ENCODE results near the gene TXNDC5. TPM values are rescaled to one million over a fixed set of nuclear protein-coding genes. Genes with fewer than 3 reads are reported as not detected.

The TXNDC5 gene
- polyA plus RNA-seq, 1 experiment = 285 TPM

DNA sequence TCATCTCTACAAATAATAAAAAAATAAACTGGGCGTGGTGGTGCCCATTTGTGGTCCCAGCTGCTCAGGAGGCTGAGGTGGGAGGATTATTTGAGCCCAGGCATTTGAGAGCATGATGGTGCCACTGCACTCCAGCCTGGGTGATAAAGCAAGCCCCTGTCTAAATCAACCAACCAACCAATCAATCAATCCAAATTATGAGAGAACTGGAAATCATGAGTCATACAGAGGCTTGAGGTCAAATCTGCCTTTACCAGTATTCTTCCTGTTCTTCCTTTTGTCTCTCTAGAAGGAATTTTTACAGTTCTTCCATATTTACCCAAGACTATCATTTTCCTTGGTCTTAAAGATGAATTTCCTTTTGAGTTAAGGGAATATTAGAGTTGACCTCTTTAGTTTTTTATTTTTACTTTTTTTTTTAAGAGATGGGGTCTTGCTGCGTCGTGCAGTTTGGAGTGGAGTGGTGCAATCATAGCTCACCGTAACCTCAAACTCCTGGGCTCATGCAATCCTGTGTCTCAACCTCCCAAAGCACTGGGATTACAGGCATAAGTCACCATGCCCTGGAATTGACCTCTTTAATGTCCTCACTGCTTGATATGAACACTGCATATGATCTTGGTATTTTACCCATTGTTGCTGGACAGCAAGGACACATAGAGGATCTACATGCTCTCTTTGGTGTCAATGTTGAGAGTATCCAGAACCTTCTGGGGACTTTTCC is 44.1 kb upstream of the TXNDC5 start:
- no peak overlapping the region for H3K4me3 ChIP-seq (ENCODE audit: low read depth, low read length)
- no peaks in the 10 kb centered on the region for H3K9me3 ChIP-seq (ENCODE audit: control insufficient read depth, insufficient read depth, low read length)
- ChIA-PET POLR2A (no interaction called here), CTCF (no interaction called here)
- no peak for TF ChIP-seq CTCF (IDR thresholded peaks at IDR 0.05; ENCODE audit: low read depth, low read length)
- no peaks in the 10 kb centered on the region for H3K27me3 ChIP-seq (ENCODE audit: control insufficient read depth, insufficient read depth, low read length)
- DNase-seq (ENCODE audit: low read depth, low spot score) = no peak
- no peak overlapping the region for H3K27ac ChIP-seq (ENCODE audit: low read depth, low read length)

GRCh38 chr6:7953753-7954152 is 43.2 kb upstream of the TXNDC5 start:
- Histone ChIP-seq H3K9me3 (ENCODE audit: control insufficient read depth, insufficient read depth, low read length) (no peaks in the 10 kb centered on the region), H3K4me3 (ENCODE audit: low read depth, low read length) (no peak overlapping the region), H3K27ac (ENCODE audit: low read depth, low read length) (no peak overlapping the region), H3K27me3 (ENCODE audit: control insufficient read depth, insufficient read depth, low read length) (no peaks in the 10 kb centered on the region)
- CTCF ChIA-PET = no interaction called here
- POLR2A ChIA-PET = no interaction called here
- DNase-seq (ENCODE audit: low read depth, low spot score) = no peak
- TF ChIP-seq CTCF (IDR thresholded peaks at IDR 0.05; ENCODE audit: low read depth, low read length) = no peak

GRCh38 chr6:7939864-7940228 is 29.3 kb upstream of the TXNDC5 start:
- DNase-seq (ENCODE audit: low read depth, low spot score) = no peak
- H3K9me3 ChIP-seq (ENCODE audit: control insufficient read depth, insufficient read depth, low read length) = no peaks in the 10 kb centered on the region
- H3K27me3 ChIP-seq (ENCODE audit: control insufficient read depth, insufficient read depth, low read length) = peaks cover 6% of the 10 kb centered on the region
- CTCF ChIA-PET = interaction anchor here (1.6 kb wide), 1 partner anchor 218 kb away, joined by 5 read pairs; no protein-coding TSS in a partner anchor
- no peak overlapping the region for H3K27ac ChIP-seq (ENCODE audit: low read depth, low read length)
- no peak for TF ChIP-seq CTCF (IDR thresholded peaks at IDR 0.05; ENCODE audit: low read depth, low read length)
- POLR2A ChIA-PET = no interaction called here
- no peak overlapping the region for H3K4me3 ChIP-seq (ENCODE audit: low read depth, low read length)

DNA sequence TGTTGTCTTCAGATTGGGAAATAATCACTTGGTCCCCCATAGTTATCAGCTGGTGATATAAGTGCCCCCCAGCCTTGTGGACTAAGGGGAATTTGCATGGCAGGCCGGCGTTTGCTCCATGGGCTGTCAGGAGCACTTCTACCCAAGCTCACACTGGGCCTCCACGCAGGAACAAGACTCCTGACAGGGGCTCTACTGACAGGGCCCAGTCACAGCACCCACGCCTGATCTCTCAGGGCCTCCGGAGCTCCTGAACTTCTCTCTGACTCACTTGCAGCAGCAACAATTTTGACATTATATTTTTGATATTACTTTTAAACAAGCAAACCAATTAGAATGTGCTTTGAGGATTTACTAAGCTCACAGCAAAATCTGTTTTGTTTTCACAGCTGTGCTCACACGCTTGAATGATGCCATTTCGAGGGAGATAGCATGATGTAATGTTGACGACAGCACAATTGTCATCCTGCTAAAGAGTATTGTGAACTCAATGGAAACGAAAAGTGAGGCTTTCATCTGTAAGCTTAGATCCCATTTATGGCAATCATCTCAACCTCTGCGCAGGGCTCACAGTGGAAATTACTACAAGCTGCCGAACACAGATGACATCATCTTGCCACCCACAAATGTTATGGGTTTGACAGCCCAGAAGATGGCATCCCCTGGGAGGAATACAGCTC is 28.7 kb upstream of the TXNDC5 start:
- Histone ChIP-seq H3K9me3 (ENCODE audit: control insufficient read depth, insufficient read depth, low read length) (no peaks in the 10 kb centered on the region), H3K4me3 (ENCODE audit: low read depth, low read length) (no peak overlapping the region), H3K27ac (ENCODE audit: low read depth, low read length) (no peak overlapping the region), H3K27me3 (ENCODE audit: control insufficient read depth, insufficient read depth, low read length) (peaks cover 6% of the 10 kb centered on the region)
- DNase-seq (ENCODE audit: low read depth, low spot score) = no peak
- TF ChIP-seq CTCF (IDR thresholded peaks at IDR 0.05; ENCODE audit: low read depth, low read length) = no peak
- CTCF ChIA-PET = interaction anchor here (1.6 kb wide), 1 partner anchor 217 kb away, joined by 5 read pairs; no protein-coding TSS in a partner anchor
- POLR2A ChIA-PET = no interaction called here

GRCh38 chr6:7938562-7939183 is 28.1 kb upstream of the TXNDC5 start:
- CTCF ChIA-PET = interaction anchor here (1.6 kb wide), 1 partner anchor 216 kb away, joined by 5 read pairs; no protein-coding TSS in a partner anchor
- no peak overlapping the region for H3K4me3 ChIP-seq (ENCODE audit: low read depth, low read length)
- DNase-seq (ENCODE audit: low read depth, low spot score) = no peak

More at GRCh38 chr6:7938562-7939183, 28.1 kb upstream of the TXNDC5 start:
- POLR2A ChIA-PET = no interaction called here
- H3K9me3 ChIP-seq (ENCODE audit: control insufficient read depth, insufficient read depth, low read length) = no peaks in the 10 kb centered on the region
- H3K27ac ChIP-seq (ENCODE audit: low read depth, low read length) = no peak overlapping the region
- no peak for TF ChIP-seq CTCF (IDR thresholded peaks at IDR 0.05; ENCODE audit: low read depth, low read length)
- peaks cover 6% of the 10 kb centered on the region for H3K27me3 ChIP-seq (ENCODE audit: control insufficient read depth, insufficient read depth, low read length)

All from AG04450 (cell line).